HUES48 (cell line): ENCODE results near the gene SARDH.
"Not testable (repeated sequence)": the region's sequence is repeated elsewhere in the genome, so short reads cannot be mapped to it uniquely, and the experiment has no call there.

Experiments used
- H3K27ac ChIP-seq: one replicate; pipeline ENCODE4 v1.7.0; 2013; ENCODE audit warnings: low read depth, low read length, inconsistent platforms
- H3K27me3 ChIP-seq: 2 replicates; pipeline ENCODE4 v1.6.1; 2013; ENCODE audit warnings: mild to moderate bottlenecking, low read length; ENCODE audit not compliant: control insufficient read depth, insufficient read depth
- H3K36me3 ChIP-seq: 2 replicates; pipeline ENCODE4 v1.6.1; 2013; ENCODE audit warnings: low read length; ENCODE audit not compliant: control insufficient read depth, insufficient read depth
- H3K4me1 ChIP-seq: 2 replicates; pipeline ENCODE4 v1.6.1; 2013; ENCODE audit warnings: mild to moderate bottlenecking, low read length; ENCODE audit not compliant: control insufficient read depth, insufficient read depth
- H3K4me3 ChIP-seq: 2 replicates; pipeline ENCODE4 v1.5.1; 2013; ENCODE audit warnings: mild to moderate bottlenecking, low read depth, low read length
- H3K9ac ChIP-seq: 2 replicates; pipeline ENCODE4 v1.6.1; 2013; ENCODE audit warnings: mild to moderate bottlenecking, low read depth, low read length, moderate library complexity
- H3K9me3 ChIP-seq: 2 replicates; pipeline ENCODE4 v1.6.1; 2013; ENCODE audit warnings: low read length; ENCODE audit not compliant: control insufficient read depth, insufficient read depth

The SARDH gene

GRCh38 chr9:133633681-133634080, 104.5 kb downstream of the SARDH start:
- no peak overlapping the region for H3K4me3 ChIP-seq
- H3K27me3 ChIP-seq = no peaks in the 10 kb centered on the region
- no peak overlapping the region for H3K9ac ChIP-seq
- no peak overlapping the region for H3K27ac ChIP-seq
- H3K36me3 ChIP-seq = no peaks in the 10 kb centered on the region
- H3K9me3 ChIP-seq = no peaks in the 10 kb centered on the region
- peaks cover 24% of the 10 kb centered on the region for H3K4me1 ChIP-seq

- H3K36me3 ChIP-seq = no peaks in the 10 kb centered on the region
- H3K4me3 ChIP-seq = no peak overlapping the region
- H3K9ac ChIP-seq = no peak overlapping the region
- H3K9me3 ChIP-seq = no peaks in the 10 kb centered on the region
- H3K4me1 ChIP-seq = peaks cover 20% of the 10 kb centered on the region
- no peaks in the 10 kb centered on the region for H3K27me3 ChIP-seq
- no peak overlapping the region for H3K27ac ChIP-seq
These were observed 105.1 kb downstream of the SARDH start for GRCh38 chr9:133632806-133633680.

DNA sequence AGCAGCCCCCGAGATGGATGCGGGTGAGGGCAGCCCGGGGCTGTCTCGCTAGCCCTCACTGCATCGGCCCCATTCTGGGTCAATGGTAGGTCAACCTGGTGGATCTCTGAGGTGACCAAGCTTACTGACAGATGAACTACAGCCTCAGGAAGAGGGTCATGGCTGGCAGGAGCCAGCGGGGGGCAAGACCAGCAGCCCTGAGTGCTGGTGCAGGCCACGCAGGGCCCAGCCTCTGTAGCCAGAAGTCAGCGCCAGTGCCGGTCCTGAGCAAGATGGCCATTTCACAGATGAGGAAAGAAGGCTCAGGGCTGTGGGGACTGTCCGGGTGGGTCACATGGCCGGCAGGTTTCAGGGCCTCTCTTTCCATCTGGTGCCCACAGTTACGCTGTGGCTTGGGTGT, 107.0 kb downstream of the SARDH start:
- Histone ChIP-seq H3K27me3 (no peaks in the 10 kb centered on the region), H3K9me3 (no peaks in the 10 kb centered on the region), H3K4me1 (peaks cover 12% of the 10 kb centered on the region; the same call in 1 of the 2 replicates), H3K9ac (no peak overlapping the region), H3K4me3 (no peak overlapping the region), H3K27ac (no peak overlapping the region), H3K36me3 (no peaks in the 10 kb centered on the region)

DNA sequence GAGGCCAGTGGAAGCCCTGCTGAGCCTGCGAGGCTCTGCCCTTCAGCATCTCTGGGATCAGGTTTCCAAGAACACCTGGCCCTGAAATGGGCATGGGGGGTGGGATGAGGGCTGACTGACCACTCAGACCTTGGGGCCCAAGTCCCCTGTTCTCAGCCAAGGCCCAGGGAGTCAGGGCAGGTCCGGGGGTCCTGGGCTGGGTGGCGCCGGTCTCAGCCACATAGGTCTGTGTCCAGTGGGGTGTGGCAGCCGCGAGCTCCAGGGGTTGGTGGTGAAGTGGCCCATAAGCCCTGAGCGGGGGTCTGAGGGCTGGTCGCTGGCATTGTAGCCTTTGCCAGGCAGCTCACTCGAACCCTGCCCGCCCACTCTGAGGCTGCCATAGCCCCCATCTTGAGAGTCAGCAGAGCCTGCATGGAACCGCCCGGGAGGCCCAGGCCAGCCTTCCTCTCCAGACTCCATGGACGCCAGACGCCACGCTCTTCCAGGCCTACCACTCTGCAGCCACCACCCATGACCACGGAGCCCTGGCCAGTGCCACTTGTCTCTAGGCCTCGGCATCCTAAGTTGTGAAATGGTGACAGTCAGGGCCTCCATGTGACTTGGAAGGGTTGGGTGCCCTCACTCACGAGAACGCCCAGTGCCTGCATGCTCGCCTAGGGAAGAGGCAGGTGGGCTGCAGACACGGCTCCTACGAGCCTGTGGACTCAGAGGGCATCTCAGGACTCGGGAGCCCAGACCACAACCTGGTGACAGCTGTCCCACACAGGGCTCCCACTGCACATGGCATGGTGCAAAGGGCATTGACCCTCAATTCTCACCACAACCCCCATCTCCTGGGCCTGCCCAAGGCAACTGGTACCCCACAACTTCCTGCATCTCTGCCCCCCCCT, 108.7 kb downstream of the SARDH start:
- no peaks in the 10 kb centered on the region for H3K36me3 ChIP-seq
- no peak overlapping the region for H3K27ac ChIP-seq

GRCh38 chr9:133628766-133629165, 109.4 kb downstream of the SARDH start:
- Histone ChIP-seq H3K27me3 (no peaks in the 10 kb centered on the region), H3K9me3 (0 out of 2 replicates have a peak, but pooled peaks cover 5% of the 10 kb centered on the region), H3K9ac (no peak overlapping the region)

More for the DNA sequence above, 108.7 kb downstream of the SARDH start:
- Histone ChIP-seq H3K4me3 (no peak overlapping the region), H3K9me3 (no peaks in the 10 kb centered on the region), H3K4me1 (peaks cover 12% of the 10 kb centered on the region; the same call in 1 of the 2 replicates), H3K9ac (no peak overlapping the region), H3K27me3 (no peaks in the 10 kb centered on the region)

GRCh38 chr9:133627341-133627740, 110.8 kb downstream of the SARDH start:
- H3K9me3 ChIP-seq = 0 out of 2 replicates have a peak, but pooled peaks cover 5% of the 10 kb centered on the region
- H3K27me3 ChIP-seq = no peaks in the 10 kb centered on the region
- no peaks in the 10 kb centered on the region for H3K36me3 ChIP-seq
- no peaks in the 10 kb centered on the region for H3K4me1 ChIP-seq
- H3K9ac ChIP-seq = no peak overlapping the region
- no peak overlapping the region for H3K4me3 ChIP-seq
- no peak overlapping the region for H3K27ac ChIP-seq

More at GRCh38 chr9:133628766-133629165, 109.4 kb downstream of the SARDH start:
- H3K4me1 ChIP-seq = peaks cover 6% of the 10 kb centered on the region; the same call in 1 of the 2 replicates
- no peak overlapping the region for H3K27ac ChIP-seq
- no peaks in the 10 kb centered on the region for H3K36me3 ChIP-seq
- H3K4me3 ChIP-seq = no peak overlapping the region

- not testable (repeated sequence) for H3K9me3 ChIP-seq, H3K27me3 ChIP-seq, H3K9ac ChIP-seq, H3K27ac ChIP-seq, H3K4me1 ChIP-seq, H3K4me3 ChIP-seq, H3K36me3 ChIP-seq
These were observed 112.1 kb downstream of the SARDH start for GRCh38 chr9:133626008-133626407.

- Histone ChIP-seq H3K9ac (no peak overlapping the region), H3K27me3 (no peaks in the 10 kb centered on the region), H3K4me3 (no peak overlapping the region), H3K9me3 (0 out of 2 replicates have a peak, but pooled peaks cover 5% of the 10 kb centered on the region), H3K4me1 (no peaks in the 10 kb centered on the region), H3K27ac (no peak overlapping the region), H3K36me3 (no peaks in the 10 kb centered on the region)
These were observed 115.6 kb downstream of the SARDH start for GRCh38 chr9:133622555-133622954.

GRCh38 chr9:133621725-133622267, 116.4 kb downstream of the SARDH start:
- no peak overlapping the region for H3K27ac ChIP-seq
- H3K36me3 ChIP-seq = no peaks in the 10 kb centered on the region
- H3K9me3 ChIP-seq = 0 out of 2 replicates have a peak, but pooled peaks cover 5% of the 10 kb centered on the region
- H3K27me3 ChIP-seq = no peaks in the 10 kb centered on the region
- H3K4me3 ChIP-seq = no peak overlapping the region
- H3K9ac ChIP-seq = no peak overlapping the region
- no peaks in the 10 kb centered on the region for H3K4me1 ChIP-seq

DNA sequence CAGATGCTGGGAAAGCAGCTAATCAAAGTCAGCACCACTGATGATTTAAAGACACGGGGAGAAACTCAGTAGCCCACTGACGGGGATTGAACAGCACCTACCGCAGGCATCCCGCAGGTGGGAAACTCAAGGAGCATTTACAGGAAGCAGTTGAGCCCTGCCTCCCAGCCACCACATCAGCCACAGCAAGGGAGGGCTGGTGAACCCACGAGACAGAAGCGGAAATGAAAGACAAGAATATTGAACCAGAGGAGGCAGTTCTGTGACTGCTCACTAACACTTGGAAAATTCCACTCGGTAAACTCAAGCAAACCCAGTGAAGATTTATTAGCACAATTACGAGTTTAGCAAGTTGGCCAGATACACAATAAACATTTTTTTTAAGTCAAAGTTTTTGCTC, 118.4 kb downstream of the SARDH start:
- H3K4me3 ChIP-seq = no peak overlapping the region
- no peak overlapping the region for H3K27ac ChIP-seq
- no peaks in the 10 kb centered on the region for H3K27me3 ChIP-seq

More for the DNA sequence above, 118.4 kb downstream of the SARDH start:
- 0 out of 2 replicates have a peak, but pooled peaks cover 5% of the 10 kb centered on the region for H3K9me3 ChIP-seq
- no peaks in the 10 kb centered on the region; the same call in 1 of the 2 replicates for H3K4me1 ChIP-seq
- no peaks in the 10 kb centered on the region for H3K36me3 ChIP-seq
- H3K9ac ChIP-seq = no peak overlapping the region
